Endothelial cell of umbilical vein (primary cell): Measurements from ENCODE around the gene STAT5B. TPM values are rescaled to one million over a fixed set of nuclear protein-coding genes. Genes with fewer than 3 reads are reported as not detected.

Experiments used
- BruUV-seq: library from RNA; stranded (reverse); fragments of 400-500 nt; replicated peaks from 2 replicates; lab custom pipeline; 2021; lab: Mats Ljungman, UMichigan
- CTCF ChIA-PET: fragments of 300-600, 350-600 bp; sonication (Branson Sonifier 250); formaldehyde crosslinking; loops from one replicate; lab custom pipeline; 2021; ENCODE audit warnings: antibody characterized with exemption, inconsistent platforms; lab: Charles Lee
- POLR2A ChIA-PET: fragments of 300-600, 350-600 bp; sonication (Branson Sonifier 250); formaldehyde crosslinking; loops from one replicate; lab custom pipeline; 2021; ENCODE audit warnings: antibody characterized with exemption, inconsistent platforms; lab: Charles Lee
- DNase-seq: peaks from one replicate; pipeline ENCODE4 v3.0.0-alpha.2; 2011; ENCODE audit warnings: low read depth, low spot score
- FAIRE-seq: peaks from 2 replicates; lab custom pipeline; 2011; peaks lifted over from hg19 to GRCh38; lab: Jason Lieb, UNC
- H2AFZ ChIP-seq: 2 replicates; pipeline ENCODE4 v1.6.0; 2012; ENCODE audit warnings: low read depth, low read length, control low read depth, inconsistent platforms
- H3K27ac ChIP-seq: 2 replicates; pipeline ENCODE4 v1.5.1; 2011; ENCODE audit warnings: low read depth, mild to moderate bottlenecking, control low read depth, low read length, moderate library complexity; ENCODE audit not compliant: insufficient read depth
- H3K27me3 ChIP-seq, 2 experiments: 2 replicates each; pipeline versions ENCODE4 v1.6.0 to v1.6.1; 2011; ENCODE audit warnings: low read length in 2 of 2, mixed read lengths in 1 of 2; ENCODE audit not compliant: control insufficient read depth in 2 of 2, insufficient read depth in 2 of 2
- H3K36me3 ChIP-seq, 2 experiments: 2 replicates in 1 of 2; 3 replicates in 1 of 2; pipeline ENCODE4 v1.5.1; 2011; ENCODE audit warnings: low read length in 2 of 2, mild to moderate bottlenecking in 1 of 2, moderate library complexity in 1 of 2; ENCODE audit not compliant: control insufficient read depth in 2 of 2, insufficient read depth in 2 of 2; ENCODE audit errors: extremely low read depth in 1 of 2
- H3K4me1 ChIP-seq: 3 replicates; pipeline ENCODE4 v1.5.1; 2011; ENCODE audit warnings: mild to moderate bottlenecking, low read length; ENCODE audit not compliant: control insufficient read depth, insufficient read depth; ENCODE audit errors: extremely low read depth
- H3K4me2 ChIP-seq: 2 replicates; pipeline ENCODE4 v1.6.1; 2011; ENCODE audit warnings: low read length, control low read depth, mixed read lengths; ENCODE audit not compliant: insufficient read depth
- H3K4me3 ChIP-seq, 3 experiments: fragments of 200-600 bp in 1 of 3; sonication (generic), shearing (Covaris generic) in 1 of 3; replicated peaks in 1 of 3; 2 replicates each; pipeline ENCODE4 v1.5.1; 2011 to 2016; ENCODE audit warnings: control low read depth in 3 of 3, low read length in 3 of 3, mild to moderate bottlenecking in 2 of 3, inconsistent platforms in 1 of 3, low read depth in 1 of 3, moderate library complexity in 1 of 3; ENCODE audit not compliant: insufficient read depth in 1 of 3
- H3K79me2 ChIP-seq: 2 replicates; pipeline ENCODE4 v1.6.0; 2012; ENCODE audit warnings: low read length, inconsistent platforms; ENCODE audit not compliant: control insufficient read depth, insufficient read depth
- H3K9ac ChIP-seq: replicated peaks from 2 replicates; pipeline ENCODE3; 2011; ENCODE audit warnings: low read length, control low read depth; ENCODE audit not compliant: insufficient read depth; ENCODE audit errors: extremely low read depth
- H3K9me1 ChIP-seq: replicated peaks from 3 replicates; pipeline ENCODE4 v1.6.0; 2011; ENCODE audit warnings: mild to moderate bottlenecking, low read length; ENCODE audit not compliant: control insufficient read depth, insufficient read depth; ENCODE audit errors: extremely low read depth
- H3K9me3 ChIP-seq: replicated peaks from 2 replicates; pipeline ENCODE4 v1.5.1; 2012; ENCODE audit warnings: low read length, inconsistent platforms; ENCODE audit not compliant: control insufficient read depth, insufficient read depth
- H4K20me1 ChIP-seq: replicated peaks from 2 replicates; pipeline ENCODE3; 2011; ENCODE audit warnings: mild to moderate bottlenecking, low read length; ENCODE audit not compliant: control insufficient read depth, insufficient read depth; ENCODE audit errors: extremely low read depth
- CTCF ChIP-seq, 2 donors: IDR thresholded peaks; 1 replicate in 1 of 2; 2 replicates in 1 of 2; pipeline ENCODE4 v1.5.1; 2011; ENCODE audit warnings: low read length in 2 of 2, mild to moderate bottlenecking in 2 of 2, moderate library complexity in 2 of 2, control low read depth in 1 of 2, inconsistent platforms in 1 of 2, low read depth in 1 of 2; ENCODE audit not compliant: insufficient read depth in 1 of 2; ENCODE audit errors: extremely low read depth in 1 of 2
- EZH2 ChIP-seq: IDR thresholded peaks from 2 replicates; pipeline ENCODE4 v1.6.1; 2012; ENCODE audit warnings: borderline replicate concordance, low read depth, mild to moderate bottlenecking, moderate library complexity, low read length, inconsistent platforms; ENCODE audit not compliant: severe bottlenecking
- FOS ChIP-seq: IDR thresholded peaks from 2 replicates; pipeline ENCODE4 v1.6.1; 2011; ENCODE audit warnings: mild to moderate bottlenecking, low read length, moderate library complexity, borderline replicate concordance; ENCODE audit not compliant: insufficient read depth
- GATA2 ChIP-seq: IDR thresholded peaks from 2 replicates; pipeline ENCODE4 v1.7.0; 2011; ENCODE audit warnings: low read depth, mild to moderate bottlenecking, moderate library complexity, mixed read lengths, low read length; ENCODE audit not compliant: insufficient read length, insufficient read depth
- JUN ChIP-seq: IDR thresholded peaks from 2 replicates; pipeline ENCODE4 v1.6.1; 2011; ENCODE audit warnings: borderline replicate concordance, low read depth; ENCODE audit not compliant: insufficient read length, insufficient read depth
- MAX ChIP-seq: IDR thresholded peaks from 2 replicates; pipeline ENCODE4 v1.6.1; 2011; ENCODE audit not compliant: insufficient read depth, insufficient read length
- MYC ChIP-seq: IDR thresholded peaks from one replicate; pipeline ENCODE4 v1.6.1; 2011; ENCODE audit warnings: mild to moderate bottlenecking, low read depth, low read length
- POLR2A ChIP-seq: IDR thresholded peaks from 2 replicates; pipeline ENCODE4 v1.6.1; 2012; ENCODE audit warnings: low read depth, mild to moderate bottlenecking, control low read depth, low read length
- POLR2AphosphoS5 ChIP-seq: IDR thresholded peaks from 2 replicates; pipeline ENCODE4 v1.6.1; 2012; ENCODE audit warnings: low read depth, mild to moderate bottlenecking, control low read depth, low read length, moderate library complexity; ENCODE audit not compliant: insufficient read depth
- dilution Hi-C: fragments of 300-500 bp; cut with MboI; formaldehyde crosslinking; loops from one replicate; pipeline ENCODE4 v1.15.0; 2019; ENCODE audit warnings: low sequenced_read_pairs; ENCODE audit not compliant: extremely low pct_ligation_motif_present
- intact Hi-C: fragments of 100-400 bp; cut with micrococcal nuclease; formaldehyde crosslinking; loops from one replicate; pipeline ENCODE4 v1.10.0; 2022
- polyA plus RNA-seq, 4 experiments: library from polyadenylated mRNA; depleted of rRNA in 3 of 4; stranded (reverse) in 3 of 4; unstranded in 1 of 4; fragments of >200 nt; gene quantifications; 2 replicates each; pipeline versions ENCODE4 v1.2.1 to v1.2.3, GENCODE V29; 2011 to 2012; ENCODE audit warnings: missing spikeins in 1 of 4
- total RNA-seq: library from RNA; stranded (reverse); gene quantifications from 2 replicates; pipeline ENCODE4 v1.2.3, GENCODE V29; 2021

Gene STAT5B
- total and polyA plus RNA-seq, 2 donors (not counting 3 experiments of a cell fraction or from before 2014, with no cell fraction given), result 43.3 to 53.7 TPM

GRCh38 chr17:42287305-42287976 is 11.2 kb upstream of the STAT5B start:
- peak overlapping the region in 2 of 3 experiments; percentile 23 to 30 for H3K4me3 ChIP-seq

DNA sequence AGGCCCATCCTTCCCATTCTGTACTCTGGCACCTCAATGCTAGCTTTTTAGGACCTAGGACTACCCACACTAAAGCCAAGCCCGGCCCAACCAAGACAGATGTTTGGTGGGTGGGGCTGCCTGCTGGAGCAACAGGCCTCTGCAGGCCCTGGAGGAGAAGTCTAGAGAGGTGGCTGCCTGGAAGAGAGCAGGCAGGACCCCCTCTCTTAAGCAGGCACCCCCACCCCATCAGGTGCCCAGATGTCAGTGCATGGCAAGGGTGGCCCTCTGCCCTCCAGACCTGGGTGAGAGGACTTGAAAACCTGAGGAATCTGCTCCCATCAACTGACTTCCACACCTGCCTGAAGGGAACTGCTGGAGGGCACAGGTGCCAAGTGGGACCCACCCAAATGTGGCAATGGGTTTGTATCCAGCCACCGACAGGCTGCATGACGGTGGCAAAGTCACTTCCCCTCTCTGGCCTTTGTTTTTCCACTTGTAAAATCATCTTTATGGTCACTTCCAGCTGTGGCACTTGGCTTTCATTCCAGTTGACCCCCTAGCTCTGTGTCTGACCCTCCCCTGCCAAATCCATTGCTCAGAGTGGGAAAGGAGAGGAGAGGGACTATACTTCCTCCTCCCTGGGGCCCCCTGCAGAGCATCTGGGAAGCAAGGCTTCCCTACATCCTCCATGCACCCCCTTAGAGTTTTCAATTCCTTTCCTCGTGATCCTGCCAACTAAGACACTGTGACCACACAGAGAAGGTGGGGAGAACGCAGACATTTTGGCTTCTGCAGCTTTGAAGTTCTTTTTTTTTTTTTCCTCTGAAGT is 10.4 kb upstream of the STAT5B start:
- Histone ChIP-seq H3K27ac (no peak overlapping the region), H3K9ac (no peak overlapping the region), H4K20me1 (no peaks in the 10 kb centered on the region), H3K9me1 (no peaks in the 10 kb centered on the region), H3K4me3 (no peak overlapping the region), H3K4me2 (no peak overlapping the region), H3K36me3 (no peaks in the 10 kb centered on the region), H3K79me2 (no peaks in the 10 kb centered on the region), H3K9me3 (no peaks in the 10 kb centered on the region), H3K4me1 (peaks cover 14% of the 10 kb centered on the region), H3K27me3 (no peaks in the 10 kb centered on the region), H2AFZ (no peak overlapping the region)
- DNase-seq (no peak), FAIRE-seq (no peak)
- ChIA-PET POLR2A (no interaction called here), CTCF (interaction anchor here (1.5 to 9.6 kb wide), 3 partner anchors 9 to 64 kb away, joined by 6 to 89 read pairs (median 11); no protein-coding TSS in a partner anchor)
- intact Hi-C loops, result no loop called here
- no TSS peak for BruUV-seq
- TF ChIP-seq MAX (no peak), MYC (no peak), FOS (no peak), GATA2 (no peak), POLR2A (no peak), JUN (no peak), EZH2 (no peak), CTCF (IDR thresholded peaks at IDR 0.05; ENCODE audit: extremely low read depth in 1 of 2, insufficient read depth in 1 of 2, low read depth in 1 of 2, low read length in 2 of 2) (no peak), POLR2AphosphoS5 (no peak)
- dilution Hi-C loops, result no loop called here

More at GRCh38 chr17:42287305-42287976, 11.2 kb upstream of the STAT5B start:
- DNase-seq (peak; percentile 55), FAIRE-seq (peak; percentile 46)
- H3K36me3 ChIP-seq, result no peaks in the 10 kb centered on the region
- H3K27ac ChIP-seq, result peak overlapping the region; percentile 42
- BruUV-seq, result TSS peak; percentile 67
- ChIA-PET CTCF (interaction anchor here (0.9 to 9.6 kb wide), 3 partner anchors 10 to 65 kb away, joined by 3 to 89 read pairs (median 11); no protein-coding TSS in a partner anchor), POLR2A (no interaction called here)
- peak overlapping the region; percentile 69 for H3K9ac ChIP-seq
- H3K9me3 ChIP-seq, result no peaks in the 10 kb centered on the region
- H3K9me1 ChIP-seq, result no peaks in the 10 kb centered on the region
- no peaks in the 10 kb centered on the region for H3K27me3 ChIP-seq
- no peak for TF ChIP-seq MYC
- TF ChIP-seq FOS, result no peak
- TF ChIP-seq POLR2AphosphoS5, result no peak
- TF ChIP-seq EZH2, result no peak
- no peak for TF ChIP-seq GATA2
- peak overlapping the region; percentile 54 for H3K4me2 ChIP-seq
- intact Hi-C loops (no loop called here), dilution Hi-C loops (no loop called here)
- no peaks in the 10 kb centered on the region for H3K79me2 ChIP-seq
- no peaks in the 10 kb centered on the region for H4K20me1 ChIP-seq
- peak overlapping the region; percentile 69 for H2AFZ ChIP-seq
- H3K4me1 ChIP-seq, result peaks cover 14% of the 10 kb centered on the region
